NK-92 treated with Interleukin-12 subunit alpha and Interleukin-12 subunit beta, amount 100 ng/mL, for 24 hours (cell line): Measurements from ENCODE around the gene LHFPL4.

ENCODE experiments used
- DNase-seq: peaks from one replicate; lab custom pipeline; 2025; lab: John Stamatoyannopoulos, UW

LHFPL4 gene

GRCh38 chr3:9473496-9474065 lies 80.0 kb downstream of the LHFPL4 start:
- DNase-seq: no peak

DNA sequence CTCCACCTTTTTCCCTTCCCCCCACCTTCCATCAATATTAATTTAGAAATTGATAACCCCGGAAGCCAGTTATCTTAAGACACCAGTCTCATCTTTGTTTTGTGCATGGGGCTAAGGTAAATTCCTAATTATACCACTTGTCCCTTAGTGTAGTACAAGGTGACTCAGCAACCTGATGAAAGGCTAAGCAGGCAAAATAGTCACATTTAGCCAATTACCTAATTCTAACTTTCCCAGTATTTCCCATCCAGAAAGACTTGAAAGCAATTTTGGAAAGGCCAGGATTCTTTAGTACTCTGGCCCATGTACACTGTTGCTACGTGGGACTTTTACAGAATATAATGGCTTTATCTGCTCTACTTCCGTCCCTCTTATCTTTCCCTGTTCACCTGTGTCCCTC lies 83.6 kb downstream of the LHFPL4 start:
- DNase-seq: no peak

DNA sequence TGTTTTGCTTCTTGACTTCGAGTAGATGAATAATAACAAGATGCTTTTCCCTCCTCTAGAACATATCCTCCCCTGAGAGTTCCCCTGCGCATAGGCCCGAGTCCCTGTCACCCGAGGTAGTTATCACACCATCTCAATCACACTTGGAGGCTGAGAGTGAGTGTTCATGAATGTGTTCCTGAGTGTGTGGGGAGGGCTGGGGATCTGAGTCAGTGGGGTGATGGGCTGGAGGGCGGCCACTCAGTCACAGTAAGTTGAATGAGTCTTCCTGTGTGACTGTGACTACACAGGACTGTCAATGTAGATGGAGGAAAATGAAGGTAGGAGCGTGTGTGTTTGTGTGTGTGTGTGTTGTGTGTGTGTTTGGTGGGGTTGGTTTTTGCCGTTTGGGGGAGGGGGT lies 85.2 kb downstream of the LHFPL4 start:
- DNase-seq: peak; percentile 3

- DNase-seq: no peak
Observed at GRCh38 chr3:9467451-9467850, 86.2 kb downstream of the LHFPL4 start.

DNA sequence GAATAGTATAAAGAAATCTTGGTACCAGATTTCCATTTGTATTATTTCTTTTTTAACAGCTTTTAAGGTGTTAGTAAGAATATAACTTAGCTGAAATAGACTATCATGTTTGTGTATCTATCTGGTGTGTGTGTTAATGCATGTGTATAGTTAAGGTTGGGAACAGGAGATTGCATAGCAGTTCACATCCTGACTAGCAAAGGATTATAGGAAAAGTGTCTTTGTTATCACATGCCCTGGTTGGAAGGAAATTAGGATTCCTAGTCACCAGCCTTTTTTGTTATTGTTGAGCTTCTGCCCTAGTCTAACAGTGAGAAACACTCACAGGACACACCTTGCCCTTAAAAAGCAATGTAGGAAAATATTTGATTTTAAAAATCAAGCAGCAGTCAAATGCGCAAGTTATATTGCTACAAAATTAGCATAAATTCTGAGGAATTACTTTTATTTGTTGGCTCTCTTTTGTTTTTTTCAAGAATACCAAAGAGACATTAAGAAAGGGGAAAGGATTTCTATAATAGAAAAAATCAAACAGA lies 98.0 kb downstream of the LHFPL4 start:
- DNase-seq: no peak

GRCh38 chr3:9452417-9452816 lies 101.2 kb downstream of the LHFPL4 start:
- no peak for DNase-seq

DNA sequence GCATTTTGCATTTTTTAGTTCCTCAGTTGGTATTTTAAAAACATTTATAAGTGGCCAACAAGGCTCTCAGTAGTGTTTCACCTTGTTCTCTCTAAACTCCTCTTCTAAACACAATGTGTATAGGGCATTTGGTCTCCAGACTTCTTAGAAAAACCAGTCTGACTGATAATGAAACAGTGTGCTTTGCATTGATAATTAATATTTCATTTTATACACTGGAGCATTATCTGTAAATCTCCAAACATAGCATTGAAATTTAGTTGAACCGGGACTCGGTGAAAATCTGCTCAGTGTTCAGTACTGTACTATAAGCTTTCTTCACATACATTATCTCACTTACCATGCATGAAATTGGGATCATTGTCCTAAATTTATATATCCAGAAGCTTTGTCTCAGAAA lies 102.6 kb downstream of the LHFPL4 start:
- no peak for DNase-seq

- DNase-seq: no peak
Observed at GRCh38 chr3:9450126-9450525, 103.5 kb downstream of the LHFPL4 start.

- no peak for DNase-seq
Observed at GRCh38 chr3:9448643-9449042, 105.0 kb downstream of the LHFPL4 start.
